ENCODE results near the gene THAP4.

DNA sequence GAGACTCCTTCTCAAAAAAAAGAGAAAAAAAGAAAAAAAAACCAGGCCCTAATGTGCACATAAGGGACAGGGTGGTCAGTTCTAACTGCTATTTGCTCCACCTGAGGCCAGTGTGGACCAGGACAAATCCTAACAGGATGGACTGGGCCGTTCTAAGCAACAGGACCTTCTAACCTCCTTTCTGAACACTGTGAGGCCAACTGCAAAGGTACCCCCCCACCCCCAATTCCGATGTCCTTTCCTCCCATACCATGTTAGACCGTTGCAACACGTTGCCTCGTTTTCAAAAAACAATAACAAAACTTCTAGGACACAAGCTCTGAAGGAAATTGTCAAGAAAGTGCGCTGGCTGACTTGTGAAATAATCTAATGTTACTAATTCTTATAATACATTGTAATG lies 1.2 kb downstream of the THAP4 start:
- TF ChIP-seq YY1 (IDR thresholded peaks at IDR 0.05; ENCODE audit: insufficient read depth, insufficient read length) = no peak
- TF ChIP-seq ZNF274 (IDR thresholded peaks at IDR 0.05; ENCODE audit: low read depth, low read length) = no peak

All from NT2/D1 (cell line).